HG02840 (cell line): ENCODE measurements around the gene ADARB2.
"Not testable (repeated sequence)": the region's sequence is repeated elsewhere in the genome, so short reads cannot be mapped to it uniquely, and the experiment has no call there.

Source experiments
- ATAC-seq: cut with Tn5 transposase; IDR thresholded peaks from one replicate; pipeline ENCODE4 v1.9.1; 2021; ENCODE audit warnings: mild to moderate bottlenecking, moderate library complexity, moderate number of reproducible peaks; ENCODE audit not compliant: unreplicated experiment, low FRiP score

The ADARB2 gene

GRCh38 chr10:1229574-1229973 is 507.8 kb downstream of the ADARB2 start:
- no peak for ATAC-seq

DNA sequence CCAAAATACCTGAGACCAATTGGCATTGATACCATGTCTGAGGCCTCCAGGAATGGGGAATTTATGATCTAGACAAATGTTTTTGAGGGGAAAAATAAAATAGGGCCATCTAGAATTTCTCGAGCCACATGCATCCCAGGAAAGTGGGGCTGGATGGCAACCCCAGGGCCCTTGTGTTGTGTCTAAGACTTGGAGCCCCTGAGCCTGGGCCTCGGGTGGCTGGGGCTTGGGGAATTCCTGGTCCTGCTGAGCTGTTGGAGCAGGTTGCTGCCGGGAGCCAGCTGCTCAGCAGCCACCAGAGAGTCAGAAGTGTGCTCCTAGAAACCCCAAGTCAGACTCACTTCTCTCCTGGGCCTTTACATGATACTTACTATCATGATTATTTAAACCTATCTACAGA is 508.2 kb downstream of the ADARB2 start:
- ATAC-seq, result no peak

GRCh38 chr10:1228467-1228975 is 508.8 kb downstream of the ADARB2 start:
- ATAC-seq, result no peak

GRCh38 chr10:1227510-1228402 is 509.6 kb downstream of the ADARB2 start:
- no peak for ATAC-seq

GRCh38 chr10:1226907-1227306 is 510.4 kb downstream of the ADARB2 start:
- ATAC-seq, result not testable (repeated sequence)

GRCh38 chr10:1219874-1220273 is 517.5 kb downstream of the ADARB2 start:
- ATAC-seq, result not testable (repeated sequence)

GRCh38 chr10:1217661-1218060 is 519.7 kb downstream of the ADARB2 start:
- ATAC-seq, result no peak

DNA sequence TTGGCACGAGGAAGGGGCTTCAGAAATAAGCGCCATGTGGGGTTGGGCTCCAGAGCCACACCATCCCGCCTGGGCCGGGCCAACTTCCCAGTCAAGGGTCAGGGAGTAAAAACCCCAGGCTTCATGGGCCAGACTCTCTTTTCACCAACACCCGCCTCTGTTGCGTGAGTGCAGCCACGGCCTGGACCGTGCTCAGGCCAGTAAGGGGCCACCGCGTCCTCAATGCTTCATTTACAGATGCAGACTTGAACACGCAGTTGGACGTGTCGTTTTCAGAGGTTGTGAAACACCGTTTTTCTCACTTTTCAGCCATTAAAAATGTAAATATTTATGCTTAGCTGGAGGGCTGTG is 520.1 kb downstream of the ADARB2 start:
- no peak for ATAC-seq

- ATAC-seq, result no peak
Observed at GRCh38 chr10:1216574-1217236, 520.6 kb downstream of the ADARB2 start.

DNA sequence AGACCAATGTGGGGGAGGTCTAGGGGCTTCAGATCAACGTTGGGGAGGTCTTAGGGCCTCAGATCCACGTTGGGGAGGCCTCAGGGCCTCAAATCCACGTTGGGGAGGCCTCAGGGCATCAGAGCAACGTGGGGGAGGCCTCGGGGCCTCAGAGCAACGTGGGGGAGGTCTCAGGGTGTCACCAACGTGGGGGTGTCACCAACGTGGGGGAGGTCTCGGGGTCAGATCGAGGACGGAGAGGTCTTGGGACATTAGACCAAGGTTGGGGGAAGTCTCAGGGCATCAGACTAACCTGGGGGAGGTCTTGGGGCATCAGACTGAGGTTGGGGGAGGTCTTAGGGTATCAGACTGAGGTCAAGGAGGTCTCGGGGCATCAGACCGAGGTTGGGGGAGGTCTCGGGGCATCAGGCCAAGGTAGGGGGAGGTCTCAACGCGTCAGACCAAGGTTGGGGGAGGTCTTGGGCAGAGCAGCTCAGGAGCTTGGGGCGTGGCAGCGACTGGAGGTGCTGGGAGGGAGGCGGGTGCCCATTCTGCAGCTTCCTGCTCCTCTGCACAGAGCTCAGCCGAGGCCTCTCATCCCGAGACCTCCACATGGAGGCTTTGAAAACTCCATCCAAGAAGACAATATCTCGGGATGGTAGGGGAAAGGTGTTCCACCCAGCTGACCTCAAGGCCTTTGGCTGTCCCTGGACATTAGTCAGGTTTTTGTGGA is 521.3 kb downstream of the ADARB2 start:
- no peak for ATAC-seq

GRCh38 chr10:1214882-1215540 is 522.3 kb downstream of the ADARB2 start:
- ATAC-seq, result no peak

GRCh38 chr10:1214071-1214675 is 523.2 kb downstream of the ADARB2 start:
- ATAC-seq, result no peak

- ATAC-seq, result no peak
Observed at GRCh38 chr10:1213252-1214070, 523.9 kb downstream of the ADARB2 start.

DNA sequence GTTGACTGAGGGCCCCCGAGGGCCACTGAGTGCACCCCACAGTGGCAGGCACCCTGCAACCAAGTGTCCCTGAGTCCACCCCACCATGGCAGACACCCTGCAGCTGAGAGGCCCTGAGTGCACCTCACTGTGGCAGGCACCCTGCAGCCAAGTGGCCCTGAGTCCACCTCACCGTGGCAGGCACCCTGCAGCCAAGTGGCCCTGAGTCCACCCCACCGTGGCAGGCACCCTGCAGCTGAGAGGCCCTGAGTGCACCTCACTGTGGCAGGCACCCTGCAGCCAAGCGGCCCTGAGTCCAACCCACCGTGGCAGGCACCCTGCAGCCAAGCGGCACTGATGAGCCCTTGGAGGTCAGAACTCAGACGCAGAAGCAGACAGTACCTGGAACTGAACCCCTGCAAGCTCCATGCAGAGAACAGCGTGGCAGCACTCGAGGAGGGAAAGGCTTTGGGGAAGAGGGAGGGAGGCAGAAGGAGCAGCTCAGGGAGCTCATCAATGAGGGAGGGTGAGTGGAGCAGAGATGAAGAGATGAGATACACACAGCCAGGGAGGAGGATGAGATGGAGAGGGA is 524.7 kb downstream of the ADARB2 start:
- no peak for ATAC-seq

DNA sequence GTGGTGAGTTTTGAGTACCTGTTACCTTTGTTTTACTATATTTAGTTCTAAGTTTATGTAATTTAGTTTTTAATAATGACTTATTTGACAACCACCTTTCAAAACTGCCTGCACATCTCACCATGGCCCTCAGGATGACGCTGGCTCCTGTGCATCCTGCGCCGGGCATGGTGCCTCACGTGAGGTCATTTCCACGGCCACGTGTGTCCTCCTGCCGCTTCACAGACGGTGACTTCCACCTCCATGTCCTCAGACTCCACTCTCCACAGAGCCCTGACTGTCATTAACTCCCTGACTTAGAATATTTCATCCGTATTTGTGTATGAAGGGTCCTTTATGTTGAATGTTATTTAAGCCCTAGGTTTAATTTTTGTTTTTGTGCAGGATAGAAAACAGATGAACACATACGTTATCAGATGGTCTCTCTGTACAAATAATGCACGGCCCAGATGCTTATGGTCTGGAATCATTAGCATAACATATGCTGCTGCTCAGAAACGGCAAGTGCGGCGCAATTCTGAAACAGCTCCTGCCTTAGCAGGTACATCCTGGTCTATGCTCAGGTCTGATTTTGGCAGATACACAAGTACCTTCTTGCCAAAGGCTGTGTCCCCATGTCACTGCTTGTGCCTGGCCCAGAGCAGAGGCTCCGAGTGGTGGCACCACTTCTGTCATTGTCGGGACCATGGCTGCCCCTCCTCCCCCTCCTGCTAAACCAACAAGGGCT is 525.3 kb downstream of the ADARB2 start:
- ATAC-seq, result no peak

GRCh38 chr10:1210667-1211066 is 526.7 kb downstream of the ADARB2 start:
- ATAC-seq, result no peak

DNA sequence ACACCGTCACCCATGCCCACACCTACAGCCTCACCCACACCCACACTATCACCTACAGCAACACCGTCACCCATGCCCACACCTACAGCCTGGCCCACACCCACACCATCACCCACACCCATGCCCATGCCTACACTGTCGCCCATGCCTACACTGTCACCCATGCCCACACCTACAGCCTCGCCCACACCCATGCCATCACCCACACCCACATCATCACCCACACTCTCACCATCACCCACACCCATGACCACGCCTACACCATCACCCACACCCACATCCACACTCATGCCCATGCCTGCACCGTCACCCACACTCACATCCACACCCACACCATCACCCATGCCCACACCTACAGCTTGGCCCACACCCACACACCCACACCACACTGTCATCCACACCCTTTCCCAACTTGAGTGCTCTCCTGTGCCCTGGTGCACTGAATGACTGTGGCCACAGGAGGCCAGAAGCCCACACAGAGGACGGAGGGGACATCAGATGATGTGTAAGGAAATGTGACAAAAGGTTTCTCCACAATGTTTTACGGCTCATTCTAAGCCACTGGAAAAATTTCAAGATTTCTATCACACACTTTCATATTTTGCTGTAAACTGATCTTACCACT is 527.9 kb downstream of the ADARB2 start:
- no peak for ATAC-seq
